Right atrium auricular region (tissue), 2 donors: ENCODE results near the gene HIPK2. TPM values are rescaled to one million over a fixed set of nuclear protein-coding genes. Genes with fewer than 3 reads are reported as not detected.

ENCODE experiments used
- DNase-seq: peaks from one replicate; pipeline ENCODE4 v3.0.0-alpha.2; 2019; ENCODE audit warnings: low spot score
- H3K27ac ChIP-seq, 2 donors: fragments of 200-600 bp; sonication (generic); 1 replicate in 1 of 2; 2 replicates in 1 of 2; pipeline ENCODE4 v1.5.1; 2016 to 2019
- H3K27me3 ChIP-seq, 2 donors: fragments of 200-600 bp; sonication (generic); one replicate each; pipeline versions ENCODE4 v1.5.1 to v1.6.0; 2017 to 2019
- H3K36me3 ChIP-seq: fragments of 200-600 bp; sonication (generic); one replicate; pipeline ENCODE4 v1.5.1; 2016
- H3K4me1 ChIP-seq, 2 donors: fragments of 200-600 bp; sonication (generic); one replicate each; pipeline versions ENCODE4 v1.5.1 to v1.6.0; 2017 to 2019
- H3K4me3 ChIP-seq, 2 donors: fragments of 200-600 bp; sonication (generic); 1 replicate in 1 of 2; 2 replicates in 1 of 2; pipeline ENCODE4 v1.5.1; 2017 to 2019; ENCODE audit warnings: mild to moderate bottlenecking in 1 of 2, moderate library complexity in 1 of 2
- H3K9me3 ChIP-seq, 2 donors: fragments of 200-600 bp; sonication (generic); one replicate each; pipeline ENCODE4 v1.5.1; 2019
- total RNA-seq, 2 donors: library from RNA; depleted of rRNA; stranded (reverse); fragments of >200 nt; gene quantifications; one replicate each; pipeline ENCODE4 v1.1.0, GENCODE V29; 2016
- TF ChIP-seq, protein P1 (sequence below), 2 donors: fragments of 200-600 bp; sonication (generic); IDR thresholded peaks; one replicate each; pipeline ENCODE4 v1.5.1; 2019; ENCODE audit warnings: antibody characterized with exemption in 2 of 2

HIPK2 gene
- total RNA-seq, 2 donors from 2014 or later: 87.0 to 131 TPM

DNA sequence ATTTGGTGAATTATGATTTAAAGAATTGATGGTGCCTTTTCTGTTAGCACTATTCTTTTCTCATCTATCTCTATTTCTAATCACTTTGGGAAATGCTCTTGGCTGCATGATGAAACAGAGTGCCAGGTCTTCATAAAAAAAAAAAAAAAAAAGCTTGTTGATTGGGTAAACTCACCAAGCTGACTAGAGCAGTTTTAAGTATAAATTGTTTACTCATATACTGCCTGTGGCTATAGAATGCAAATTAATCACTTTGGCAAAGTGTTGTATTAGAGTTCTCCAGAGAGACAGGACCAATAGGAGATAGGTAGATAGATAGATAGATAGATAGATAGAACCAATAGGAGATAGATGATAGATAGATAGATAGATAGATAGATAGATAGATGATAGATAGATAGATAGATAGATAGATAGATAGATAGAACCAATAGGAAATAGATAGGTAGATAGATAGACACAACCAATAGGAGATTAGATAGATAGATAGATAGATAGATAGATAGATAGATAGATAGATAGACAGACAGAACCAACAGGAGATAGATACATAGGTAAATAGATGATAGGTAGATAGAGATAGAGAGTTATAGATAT, 31.1 kb upstream of the HIPK2 start:
- Histone ChIP-seq H3K4me3 (no peak overlapping the region), H3K27me3 (no peaks in the 10 kb centered on the region), H3K4me1 (no peaks in the 10 kb centered on the region), H3K36me3 (no peaks in the 10 kb centered on the region), H3K27ac (no peak overlapping the region), H3K9me3 (no peaks in the 10 kb centered on the region)
- TF ChIP-seq, protein P1, sequence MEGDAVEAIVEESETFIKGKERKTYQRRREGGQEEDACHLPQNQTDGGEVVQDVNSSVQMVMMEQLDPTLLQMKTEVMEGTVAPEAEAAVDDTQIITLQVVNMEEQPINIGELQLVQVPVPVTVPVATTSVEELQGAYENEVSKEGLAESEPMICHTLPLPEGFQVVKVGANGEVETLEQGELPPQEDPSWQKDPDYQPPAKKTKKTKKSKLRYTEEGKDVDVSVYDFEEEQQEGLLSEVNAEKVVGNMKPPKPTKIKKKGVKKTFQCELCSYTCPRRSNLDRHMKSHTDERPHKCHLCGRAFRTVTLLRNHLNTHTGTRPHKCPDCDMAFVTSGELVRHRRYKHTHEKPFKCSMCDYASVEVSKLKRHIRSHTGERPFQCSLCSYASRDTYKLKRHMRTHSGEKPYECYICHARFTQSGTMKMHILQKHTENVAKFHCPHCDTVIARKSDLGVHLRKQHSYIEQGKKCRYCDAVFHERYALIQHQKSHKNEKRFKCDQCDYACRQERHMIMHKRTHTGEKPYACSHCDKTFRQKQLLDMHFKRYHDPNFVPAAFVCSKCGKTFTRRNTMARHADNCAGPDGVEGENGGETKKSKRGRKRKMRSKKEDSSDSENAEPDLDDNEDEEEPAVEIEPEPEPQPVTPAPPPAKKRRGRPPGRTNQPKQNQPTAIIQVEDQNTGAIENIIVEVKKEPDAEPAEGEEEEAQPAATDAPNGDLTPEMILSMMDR (IDR thresholded peaks at IDR 0.05): no peak
- no peak for DNase-seq

DNA sequence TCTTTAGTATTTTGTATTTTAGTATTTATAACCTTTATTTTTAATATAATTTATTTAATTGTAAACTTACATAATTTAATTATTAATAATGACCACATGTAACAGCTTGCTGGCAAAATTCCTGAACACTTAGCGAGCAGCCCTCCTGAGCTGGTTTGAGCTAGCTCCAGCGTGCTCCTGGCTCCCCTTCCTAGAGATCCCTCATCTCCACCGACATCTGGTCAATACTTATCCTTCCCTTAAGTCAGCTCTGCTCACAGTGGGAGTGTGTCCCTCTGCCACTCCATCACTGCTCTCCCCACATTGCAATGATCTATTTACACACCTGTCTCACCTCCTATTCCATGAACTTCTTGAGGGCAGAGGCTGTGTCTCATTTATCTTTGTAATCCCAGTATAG, 30.6 kb upstream of the HIPK2 start:
- no peaks in the 10 kb centered on the region for H3K4me1 ChIP-seq
- no peak overlapping the region for H3K4me3 ChIP-seq
- H3K27ac ChIP-seq: no peak overlapping the region
- H3K9me3 ChIP-seq: no peaks in the 10 kb centered on the region
- DNase-seq: no peak
- TF ChIP-seq, protein P1 (IDR thresholded peaks at IDR 0.05): no peak
- no peaks in the 10 kb centered on the region for H3K27me3 ChIP-seq
- no peaks in the 10 kb centered on the region for H3K36me3 ChIP-seq

DNA sequence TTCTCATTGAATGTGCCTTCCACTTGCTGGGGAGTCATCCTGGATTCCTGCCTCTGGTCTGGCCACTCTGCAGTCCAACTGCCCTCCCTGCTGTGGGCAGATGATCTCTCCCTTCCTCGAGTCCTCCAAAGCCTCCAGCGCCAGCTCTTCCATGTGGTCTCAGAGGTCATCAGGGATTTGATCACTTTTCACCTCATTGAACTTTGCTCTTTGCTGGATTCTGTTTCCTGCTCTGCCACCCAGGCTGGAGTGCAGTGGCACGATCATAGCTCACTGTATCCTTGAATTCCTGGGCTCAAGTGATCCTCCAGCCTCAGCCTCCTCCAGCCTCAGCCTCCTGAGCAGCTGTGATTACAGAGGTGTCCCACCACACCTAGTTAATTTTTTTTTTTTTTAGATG, 29.2 kb upstream of the HIPK2 start:
- no peak overlapping the region for H3K27ac ChIP-seq
- H3K27me3 ChIP-seq: no peaks in the 10 kb centered on the region
- DNase-seq: no peak
- H3K4me3 ChIP-seq: no peak overlapping the region
- TF ChIP-seq, protein P1 (IDR thresholded peaks at IDR 0.05): no peak
- H3K9me3 ChIP-seq: no peaks in the 10 kb centered on the region
- H3K4me1 ChIP-seq: no peaks in the 10 kb centered on the region
- H3K36me3 ChIP-seq: no peaks in the 10 kb centered on the region

DNA sequence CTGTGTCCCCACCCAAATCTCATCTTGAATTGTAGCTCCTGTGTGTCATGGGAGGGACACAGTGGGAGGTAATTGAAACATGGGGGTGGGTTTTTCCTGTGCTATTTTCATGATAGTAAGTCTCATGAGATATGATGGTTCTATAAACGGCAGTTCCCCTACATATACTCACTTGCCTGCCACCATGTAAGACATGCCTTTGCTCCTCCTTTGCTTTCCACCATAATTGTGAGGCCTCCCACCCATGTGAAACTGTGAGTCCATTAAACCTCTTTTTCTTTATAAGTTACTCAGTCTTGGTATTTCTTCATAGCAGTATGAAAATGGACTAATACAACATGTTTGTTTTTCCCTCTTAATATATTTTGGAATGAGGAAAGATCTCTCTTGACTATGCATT, 26.8 kb upstream of the HIPK2 start:
- Histone ChIP-seq H3K4me3 (no peak overlapping the region), H3K27me3 (no peaks in the 10 kb centered on the region), H3K4me1 (no peaks in the 10 kb centered on the region), H3K27ac (no peak overlapping the region), H3K36me3 (no peaks in the 10 kb centered on the region), H3K9me3 (no peaks in the 10 kb centered on the region)
- TF ChIP-seq, protein P1 (IDR thresholded peaks at IDR 0.05): no peak
- no peak for DNase-seq

DNA sequence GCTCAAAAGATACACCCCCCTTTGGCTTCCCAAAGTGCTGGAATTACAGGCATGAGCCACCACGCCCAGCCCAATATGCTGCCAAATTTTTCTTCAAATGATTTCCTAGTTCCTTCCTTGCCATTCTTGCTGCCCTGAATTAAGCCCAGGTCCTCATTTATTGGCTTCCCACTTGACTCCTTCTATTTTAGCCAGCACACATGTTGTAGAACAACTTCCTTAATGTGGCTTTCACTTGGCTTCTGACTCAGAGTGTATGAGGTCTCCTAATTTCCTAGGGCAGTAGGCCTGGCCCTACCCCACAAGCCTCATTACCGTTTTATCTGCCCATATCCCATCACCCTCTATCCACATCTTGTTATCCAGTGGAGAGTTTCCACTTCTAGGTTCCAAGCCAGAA, 21.8 kb upstream of the HIPK2 start:
- Histone ChIP-seq H3K9me3 (no peaks in the 10 kb centered on the region), H3K4me1 (no peaks in the 10 kb centered on the region), H3K36me3 (no peaks in the 10 kb centered on the region), H3K27me3 (no peaks in the 10 kb centered on the region), H3K27ac (no peak overlapping the region), H3K4me3 (no peak overlapping the region)
- TF ChIP-seq, protein P1 (IDR thresholded peaks at IDR 0.05): no peak
- DNase-seq: no peak

DNA sequence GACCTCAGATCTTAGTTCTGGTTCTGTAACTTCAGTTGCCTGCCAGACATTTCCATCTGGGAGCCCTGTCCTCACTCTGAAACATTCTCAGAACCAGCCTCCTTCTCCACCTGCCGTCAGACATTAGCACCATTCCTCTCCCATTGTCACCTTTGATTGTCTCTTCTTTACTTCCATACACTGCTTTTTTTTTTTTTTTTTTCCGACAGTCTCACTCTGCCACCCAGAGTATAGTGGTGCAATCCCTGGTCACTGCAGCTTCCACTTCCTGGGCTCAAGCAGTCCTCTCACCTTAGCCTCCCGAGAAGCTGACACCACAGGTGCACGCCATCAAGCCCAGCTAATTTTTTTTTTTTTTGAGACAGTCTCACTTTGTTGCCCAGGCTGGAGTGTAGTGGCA, 21.1 kb upstream of the HIPK2 start:
- Histone ChIP-seq H3K36me3 (no peaks in the 10 kb centered on the region), H3K9me3 (no peaks in the 10 kb centered on the region), H3K27ac (no peak overlapping the region), H3K27me3 (no peaks in the 10 kb centered on the region), H3K4me3 (no peak overlapping the region), H3K4me1 (no peaks in the 10 kb centered on the region)
- DNase-seq: no peak
- TF ChIP-seq, protein P1 (IDR thresholded peaks at IDR 0.05): no peak
